ENCODE results near the gene NUP188.

The NUP188 gene

GRCh38 chr9:129038109-129038852 lies 90.8 kb downstream of the NUP188 start:
- no peaks in the 10 kb centered on the region for H3K27me3 ChIP-seq (ENCODE audit: insufficient read depth, low read length)
- no CpG with 5 or more reads among the region's 8 CpGs for WGBS (ENCODE audit: extremely low coverage, insufficient coverage, insufficient read length)
- H3K9ac ChIP-seq (ENCODE audit: low read length) = no peak overlapping the region
- H4K12ac ChIP-seq (ENCODE audit: low read depth, low read length) = no peak overlapping the region
- H2BK12ac ChIP-seq (ENCODE audit: low read length) = no peak overlapping the region
- H3K79me2 ChIP-seq (ENCODE audit: control insufficient read depth, insufficient read depth, low read length, poor library complexity) = peaks cover 3% of the 10 kb centered on the region
- peaks cover 17 to 18% of the 10 kb centered on the region in 2 experiments for H3K36me3 ChIP-seq (ENCODE audit: control insufficient read depth in 1 of 2, insufficient read depth in 2 of 2, low read length in 2 of 2)
- H4K91ac ChIP-seq (ENCODE audit: low read depth, low read length) = no peak overlapping the region
- no peak overlapping the region for H2AFZ ChIP-seq (ENCODE audit: insufficient read depth, low read length, poor library complexity)
- peaks cover 3% of the 10 kb centered on the region for H3K9me3 ChIP-seq (ENCODE audit: insufficient read depth, low read depth, low read length)
- H2AK5ac ChIP-seq (ENCODE audit: low read length) = no peak overlapping the region
- peaks cover 6% of the 10 kb centered on the region for H3K79me1 ChIP-seq (ENCODE audit: low read length)
- H3K4me2 ChIP-seq (ENCODE audit: low read length) = no peak overlapping the region
- no peak for DNase-seq
- H3K27ac ChIP-seq (ENCODE audit: low read depth, low read length) = no peak overlapping the region
- H3K23ac ChIP-seq (ENCODE audit: low read length) = no peak overlapping the region
- no peak overlapping the region for H3K14ac ChIP-seq (ENCODE audit: low read length)
- H2BK5ac ChIP-seq (ENCODE audit: low read depth, low read length, poor library complexity) = no peak overlapping the region
- H3K4me1 ChIP-seq (ENCODE audit: control insufficient read depth in 1 of 2, insufficient read depth in 2 of 2, low read length in 2 of 2) = peaks cover 12 to 19% of the 10 kb centered on the region in 2 experiments
- H3K18ac ChIP-seq (ENCODE audit: low read length) = no peak overlapping the region
- H3K4me3 ChIP-seq (ENCODE audit: low read depth, low read length) = no peak overlapping the region
- no peak overlapping the region for H4K8ac ChIP-seq (ENCODE audit: low read depth, low read length)
- no peak overlapping the region for H2BK120ac ChIP-seq (ENCODE audit: insufficient read depth, low read length, poor library complexity)
- peak overlapping the region; percentile 39 for H3K4ac ChIP-seq (ENCODE audit: low read depth, low read length)

DNA sequence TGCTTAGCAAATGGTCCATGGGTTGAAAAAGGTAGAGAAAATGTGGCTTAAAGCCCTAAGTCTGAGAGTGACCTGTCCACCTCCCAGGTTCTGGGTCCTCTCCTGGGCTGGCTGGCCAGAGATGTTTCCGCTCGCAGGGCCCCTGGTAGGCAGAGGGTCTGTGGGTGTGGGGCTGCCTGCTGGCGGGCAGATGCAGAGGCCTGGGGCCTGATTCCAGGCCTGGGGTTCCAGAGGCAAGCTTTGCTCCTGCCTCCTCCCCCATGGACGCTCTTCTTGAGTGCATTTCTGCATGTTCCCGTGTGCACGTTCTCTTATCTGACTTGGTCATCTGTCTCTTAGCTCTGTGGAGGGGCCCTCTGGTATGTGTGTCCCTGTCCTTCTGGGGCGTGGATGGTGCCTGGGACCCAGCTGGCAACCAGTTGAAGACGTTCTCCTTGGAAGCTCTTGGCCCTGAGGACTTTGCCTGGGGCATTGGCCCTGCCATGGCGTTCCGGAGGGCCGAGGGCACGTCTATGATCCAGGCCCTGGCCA lies 92.7 kb downstream of the NUP188 start:
- H3K27ac ChIP-seq (ENCODE audit: low read depth, low read length) = no peak overlapping the region
- no peak overlapping the region for H4K8ac ChIP-seq (ENCODE audit: low read depth, low read length)
- no peak overlapping the region for H3K9ac ChIP-seq (ENCODE audit: low read length)
- H3K79me2 ChIP-seq (ENCODE audit: control insufficient read depth, insufficient read depth, low read length, poor library complexity) = peaks cover 3% of the 10 kb centered on the region
- no peak for DNase-seq
- H3K4ac ChIP-seq (ENCODE audit: low read depth, low read length) = no peak overlapping the region
- H3K23ac ChIP-seq (ENCODE audit: low read length) = no peak overlapping the region
- peak overlapping the region; percentile 15 for H2AFZ ChIP-seq (ENCODE audit: insufficient read depth, low read length, poor library complexity)
- H2BK12ac ChIP-seq (ENCODE audit: low read length) = no peak overlapping the region
- H3K18ac ChIP-seq (ENCODE audit: low read length) = peak overlapping the region; percentile 60
- H3K4me3 ChIP-seq (ENCODE audit: low read depth, low read length) = no peak overlapping the region
- H4K91ac ChIP-seq (ENCODE audit: low read depth, low read length) = no peak overlapping the region
- WGBS (ENCODE audit: extremely low coverage, insufficient coverage, insufficient read length) = no CpG with 5 or more reads among the region's 12 CpGs
- no peak overlapping the region for H3K4me2 ChIP-seq (ENCODE audit: low read length)
- no peak overlapping the region for H4K12ac ChIP-seq (ENCODE audit: low read depth, low read length)
- H3K14ac ChIP-seq (ENCODE audit: low read length) = no peak overlapping the region
- H3K9me3 ChIP-seq (ENCODE audit: insufficient read depth, low read depth, low read length) = peaks cover 3% of the 10 kb centered on the region
- H2BK5ac ChIP-seq (ENCODE audit: low read depth, low read length, poor library complexity) = no peak overlapping the region
- no peak overlapping the region for H2BK120ac ChIP-seq (ENCODE audit: insufficient read depth, low read length, poor library complexity)
- peaks cover 12 to 19% of the 10 kb centered on the region in 2 experiments for H3K4me1 ChIP-seq (ENCODE audit: control insufficient read depth in 1 of 2, insufficient read depth in 2 of 2, low read length in 2 of 2)
- peaks cover 17 to 24% of the 10 kb centered on the region in 2 experiments for H3K36me3 ChIP-seq (ENCODE audit: control insufficient read depth in 1 of 2, insufficient read depth in 2 of 2, low read length in 2 of 2)
- no peak overlapping the region for H2AK5ac ChIP-seq (ENCODE audit: low read length)
- H3K27me3 ChIP-seq (ENCODE audit: insufficient read depth, low read length) = no peaks in the 10 kb centered on the region
- peaks cover 6% of the 10 kb centered on the region for H3K79me1 ChIP-seq (ENCODE audit: low read length)

GRCh38 chr9:129042016-129042415 lies 94.5 kb downstream of the NUP188 start:
- no CpG with 5 or more reads among the region's 16 CpGs for WGBS (ENCODE audit: extremely low coverage, insufficient coverage, insufficient read length)
- H3K4me3 ChIP-seq (ENCODE audit: low read depth, low read length) = peak overlapping the region; percentile 28

GRCh38 chr9:129052592-129052991 lies 105.1 kb downstream of the NUP188 start:
- no peak overlapping the region for H3K4ac ChIP-seq (ENCODE audit: low read depth, low read length)
- no peak overlapping the region for H4K8ac ChIP-seq (ENCODE audit: low read depth, low read length)
- H2BK5ac ChIP-seq (ENCODE audit: low read depth, low read length, poor library complexity) = no peak overlapping the region

More at GRCh38 chr9:129042016-129042415, 94.5 kb downstream of the NUP188 start:
- H2BK12ac ChIP-seq (ENCODE audit: low read length) = no peak overlapping the region
- peaks cover 9 to 16% of the 10 kb centered on the region in 2 experiments for H3K4me1 ChIP-seq (ENCODE audit: control insufficient read depth in 1 of 2, insufficient read depth in 2 of 2, low read length in 2 of 2)
- H3K79me2 ChIP-seq (ENCODE audit: control insufficient read depth, insufficient read depth, low read length, poor library complexity) = no peaks in the 10 kb centered on the region
- no peak overlapping the region for H3K23ac ChIP-seq (ENCODE audit: low read length)
- no peak overlapping the region for H3K18ac ChIP-seq (ENCODE audit: low read length)
- H2AFZ ChIP-seq (ENCODE audit: insufficient read depth, low read length, poor library complexity) = no peak overlapping the region
- no peak overlapping the region for H4K91ac ChIP-seq (ENCODE audit: low read depth, low read length)
- H4K12ac ChIP-seq (ENCODE audit: low read depth, low read length) = no peak overlapping the region
- no peak overlapping the region for H3K14ac ChIP-seq (ENCODE audit: low read length)
- H2BK120ac ChIP-seq (ENCODE audit: insufficient read depth, low read length, poor library complexity) = no peak overlapping the region
- H3K9me3 ChIP-seq (ENCODE audit: insufficient read depth, low read depth, low read length) = peaks cover 3% of the 10 kb centered on the region
- H3K27me3 ChIP-seq (ENCODE audit: insufficient read depth, low read length) = no peaks in the 10 kb centered on the region
- DNase-seq = no peak
- no peak overlapping the region for H4K8ac ChIP-seq (ENCODE audit: low read depth, low read length)
- H2AK5ac ChIP-seq (ENCODE audit: low read length) = no peak overlapping the region
- H3K4ac ChIP-seq (ENCODE audit: low read depth, low read length) = no peak overlapping the region
- no peak overlapping the region for H3K27ac ChIP-seq (ENCODE audit: low read depth, low read length)
- H3K9ac ChIP-seq (ENCODE audit: low read length) = no peak overlapping the region
- H3K36me3 ChIP-seq (ENCODE audit: control insufficient read depth in 1 of 2, insufficient read depth in 2 of 2, low read length in 2 of 2) = peaks cover 17 to 28% of the 10 kb centered on the region in 2 experiments
- H3K4me2 ChIP-seq (ENCODE audit: low read length) = no peak overlapping the region
- no peaks in the 10 kb centered on the region for H3K79me1 ChIP-seq (ENCODE audit: low read length)
- no peak overlapping the region for H2BK5ac ChIP-seq (ENCODE audit: low read depth, low read length, poor library complexity)

More at GRCh38 chr9:129052592-129052991, 105.1 kb downstream of the NUP188 start:
- Histone ChIP-seq H3K18ac (ENCODE audit: low read length) (no peak overlapping the region), H3K9ac (ENCODE audit: low read length) (no peak overlapping the region), H4K91ac (ENCODE audit: low read depth, low read length) (no peak overlapping the region), H3K4me3 (ENCODE audit: low read depth, low read length) (no peak overlapping the region), H3K23ac (ENCODE audit: low read length) (no peak overlapping the region), H3K9me3 (ENCODE audit: insufficient read depth, low read depth, low read length) (no peaks in the 10 kb centered on the region), H3K36me3 (ENCODE audit: control insufficient read depth in 1 of 2, insufficient read depth in 2 of 2, low read length in 2 of 2) (peaks cover 30 to 36% of the 10 kb centered on the region in 2 experiments), H3K14ac (ENCODE audit: low read length) (no peak overlapping the region), H3K79me1 (ENCODE audit: low read length) (no peaks in the 10 kb centered on the region), H3K27ac (ENCODE audit: low read depth, low read length) (no peak overlapping the region), H3K4me1 (ENCODE audit: control insufficient read depth in 1 of 2, insufficient read depth in 2 of 2, low read length in 2 of 2) (no peaks in the 10 kb centered on the region), H2BK12ac (ENCODE audit: low read length) (no peak overlapping the region), H2BK120ac (ENCODE audit: insufficient read depth, low read length, poor library complexity) (no peak overlapping the region), H3K4me2 (ENCODE audit: low read length) (no peak overlapping the region), H3K79me2 (ENCODE audit: control insufficient read depth, insufficient read depth, low read length, poor library complexity) (no peaks in the 10 kb centered on the region), H4K12ac (ENCODE audit: low read depth, low read length) (no peak overlapping the region), H2AFZ (ENCODE audit: insufficient read depth, low read length, poor library complexity) (no peak overlapping the region), H2AK5ac (ENCODE audit: low read length) (no peak overlapping the region), H3K27me3 (ENCODE audit: insufficient read depth, low read length) (no peaks in the 10 kb centered on the region)
- DNase-seq = peak; percentile 24 to 53
- WGBS (ENCODE audit: extremely low coverage, insufficient coverage, insufficient read length) = no CpG with 5 or more reads among the region's 8 CpGs
